ENCODE data around the gene RXRG. TPM values are rescaled to one million over a fixed set of nuclear protein-coding genes. Genes with fewer than 3 reads are reported as not detected.

RXRG gene
- total and polyA plus RNA-seq, 5 donors from 2014 or later: 0.08 TPM; not detected in 4

DNA sequence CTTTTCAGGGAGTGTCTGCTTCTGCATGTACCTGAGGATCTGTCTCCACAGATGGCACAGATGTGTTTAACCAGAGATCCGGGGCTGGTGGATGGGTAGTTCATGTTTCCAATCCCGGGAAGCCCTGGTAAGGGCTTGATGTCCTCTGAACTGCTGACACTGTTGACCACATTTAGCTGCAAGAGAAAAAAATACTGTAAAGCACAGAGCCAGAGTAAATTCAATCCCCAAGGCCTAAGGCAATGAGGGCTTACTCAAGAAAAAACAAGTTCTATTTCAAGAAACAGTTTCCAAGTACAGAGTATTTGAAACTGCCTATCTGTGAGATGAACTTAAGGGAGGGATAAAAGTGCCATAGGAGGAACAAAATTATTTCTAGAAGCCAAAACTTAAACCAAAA, 25.1 kb downstream of the RXRG start:
- H3K27ac ChIP-seq (ENCODE audit: insufficient read depth, low read length, poor library complexity, severe bottlenecking): no peak overlapping the region
- Mint-ChIP-seq H3K4me1 (peaks cover 5 to 17% (median 12%) of the 10 kb centered on the region in 4 donors), H3K4me3 (no peak overlapping the region), H3K9me3 (no peaks in the 10 kb centered on the region), H3K36me3 (no peaks in the 10 kb centered on the region), H3K27me3 (peaks cover 14% of the 10 kb centered on the region), H3K27ac (no peak overlapping the region)
- no peaks in the 10 kb centered on the region for H3K9me3 ChIP-seq (ENCODE audit: control insufficient read depth in 2 of 2, low read length in 2 of 2)
- no peaks in the 10 kb centered on the region for H3K36me3 ChIP-seq (ENCODE audit: control insufficient read depth, insufficient read depth, low read length)
- no peak for DNase-seq
- H3K4me3 ChIP-seq (ENCODE audit: low read depth, low read length): no peak overlapping the region
- peaks cover 13% of the 10 kb centered on the region for H3K4me1 ChIP-seq (ENCODE audit: control insufficient read depth, insufficient read depth, low read length, poor library complexity, severe bottlenecking)
- no peak for ATAC-seq (ENCODE audit: low read depth in 2 of 2)
- peaks cover 7% of the 10 kb centered on the region for H3K27me3 ChIP-seq (ENCODE audit: control insufficient read depth, insufficient read depth, low read length)

DNA sequence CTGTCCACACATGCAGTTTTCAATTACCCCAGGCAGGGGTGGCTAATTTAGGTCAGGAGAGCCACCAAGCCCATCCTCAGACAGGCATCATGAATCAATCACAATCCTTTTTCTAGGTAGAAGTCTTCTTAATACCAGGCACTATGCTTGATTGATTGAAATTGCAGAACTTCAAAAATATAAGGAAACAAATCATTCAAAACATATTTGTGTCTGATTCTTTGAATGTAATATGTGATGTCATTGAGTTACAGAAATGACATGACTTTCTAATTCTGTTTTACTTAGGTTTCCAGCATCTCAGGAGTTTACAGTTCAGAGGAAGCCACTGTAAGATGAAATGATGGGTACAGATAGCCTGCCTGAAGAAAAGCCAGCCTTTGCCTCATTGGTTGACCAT, 26.7 kb downstream of the RXRG start:
- ATAC-seq (ENCODE audit: low read depth in 2 of 2) (no peak), DNase-seq (no peak)
- peaks cover 21% of the 10 kb centered on the region for H3K27me3 Mint-ChIP-seq

DNA sequence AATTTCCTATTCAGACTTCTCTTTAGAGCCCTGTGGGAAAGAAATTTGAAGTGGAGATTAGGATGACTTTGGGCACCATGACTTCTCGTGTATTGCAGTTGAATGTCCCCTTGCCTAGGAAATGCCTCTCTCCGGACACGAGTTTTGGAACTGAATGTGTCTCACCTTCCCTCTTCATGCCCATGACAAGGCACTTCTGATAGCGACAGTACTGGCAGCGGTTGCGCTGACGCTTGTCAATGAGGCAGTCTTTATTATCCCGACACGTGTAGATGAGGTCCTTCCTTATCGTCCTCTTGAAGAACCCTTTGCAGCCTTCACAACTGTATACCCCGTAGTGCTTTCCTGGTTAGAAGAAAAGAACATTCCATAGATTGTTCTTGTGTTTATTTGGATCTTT, 28.1 kb downstream of the RXRG start:
- peaks cover 26% of the 10 kb centered on the region for H3K27me3 ChIP-seq (ENCODE audit: control insufficient read depth, insufficient read depth, low read length)
- H3K4me1 ChIP-seq (ENCODE audit: control insufficient read depth, insufficient read depth, low read length, poor library complexity, severe bottlenecking): no peaks in the 10 kb centered on the region
- Mint-ChIP-seq H3K27ac (no peak overlapping the region), H3K4me1 (no peaks in the 10 kb centered on the region), H3K36me3 (no peaks in the 10 kb centered on the region), H3K4me3 (no peak overlapping the region), H3K27me3 (peaks cover 21% of the 10 kb centered on the region), H3K9me3 (peaks cover 0 to 1% (median 0%) of the 10 kb centered on the region in 7 donors)
- H3K4me3 ChIP-seq (ENCODE audit: low read depth, low read length): no peak overlapping the region
- ATAC-seq (ENCODE audit: low read depth in 2 of 2) (no peak), DNase-seq (no peak)
- H3K9me3 ChIP-seq (ENCODE audit: control insufficient read depth in 2 of 2, low read length in 2 of 2): no peaks in the 10 kb centered on the region
- no peak overlapping the region for H3K27ac ChIP-seq (ENCODE audit: insufficient read depth, low read length, poor library complexity, severe bottlenecking)
- H3K36me3 ChIP-seq (ENCODE audit: control insufficient read depth, insufficient read depth, low read length): no peaks in the 10 kb centered on the region

More for the DNA sequence above, 26.7 kb downstream of the RXRG start:
- Histone ChIP-seq H3K27me3 (ENCODE audit: control insufficient read depth, insufficient read depth, low read length) (peaks cover 19% of the 10 kb centered on the region), H3K27ac (ENCODE audit: insufficient read depth, low read length, poor library complexity, severe bottlenecking) (no peak overlapping the region), H3K4me3 (ENCODE audit: low read depth, low read length) (no peak overlapping the region), H3K36me3 (ENCODE audit: control insufficient read depth, insufficient read depth, low read length) (no peaks in the 10 kb centered on the region), H3K4me1 (ENCODE audit: control insufficient read depth, insufficient read depth, low read length, poor library complexity, severe bottlenecking) (no peaks in the 10 kb centered on the region), H3K9me3 (ENCODE audit: control insufficient read depth in 2 of 2, low read length in 2 of 2) (no peaks in the 10 kb centered on the region)
- H3K9me3 Mint-ChIP-seq: no peaks in the 10 kb centered on the region
- no peaks in the 10 kb centered on the region for H3K36me3 Mint-ChIP-seq
- no peak overlapping the region for H3K27ac Mint-ChIP-seq
- peaks cover 0 to 3% (median 0%) of the 10 kb centered on the region in 4 donors for H3K4me1 Mint-ChIP-seq
- no peak overlapping the region for H3K4me3 Mint-ChIP-seq

DNA sequence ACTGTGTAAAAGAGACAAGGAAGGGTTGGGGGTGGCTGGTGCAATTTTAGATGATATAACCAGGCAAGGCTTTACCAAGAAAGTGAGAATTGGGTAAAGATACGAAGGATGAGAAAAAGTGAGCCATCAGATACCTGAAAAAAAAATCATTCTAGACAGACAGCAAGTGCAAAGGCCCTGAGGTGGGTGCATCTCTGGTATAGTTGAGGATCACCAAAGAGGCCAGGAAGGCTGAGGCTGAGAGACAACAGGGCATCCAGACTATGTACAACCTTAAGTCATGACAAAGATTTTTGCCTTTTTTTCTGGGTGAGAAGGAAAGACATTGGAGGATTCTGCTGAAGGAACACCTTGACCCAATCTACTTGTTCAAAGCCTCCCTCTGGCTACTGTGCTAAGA, 29.9 kb downstream of the RXRG start:
- Mint-ChIP-seq H3K9me3 (peaks cover 0 to 1% (median 0%) of the 10 kb centered on the region in 7 donors), H3K36me3 (no peaks in the 10 kb centered on the region), H3K4me3 (no peak overlapping the region), H3K27ac (no peak overlapping the region), H3K4me1 (no peaks in the 10 kb centered on the region), H3K27me3 (peaks cover 21% of the 10 kb centered on the region)
- H3K27ac ChIP-seq (ENCODE audit: insufficient read depth, low read length, poor library complexity, severe bottlenecking): no peak overlapping the region
- no peaks in the 10 kb centered on the region for H3K36me3 ChIP-seq (ENCODE audit: control insufficient read depth, insufficient read depth, low read length)
- H3K27me3 ChIP-seq (ENCODE audit: control insufficient read depth, insufficient read depth, low read length): peaks cover 35% of the 10 kb centered on the region
- no peaks in the 10 kb centered on the region for H3K4me1 ChIP-seq (ENCODE audit: control insufficient read depth, insufficient read depth, low read length, poor library complexity, severe bottlenecking)
- H3K4me3 ChIP-seq (ENCODE audit: low read depth, low read length): no peak overlapping the region
- no peaks in the 10 kb centered on the region for H3K9me3 ChIP-seq (ENCODE audit: control insufficient read depth in 2 of 2, low read length in 2 of 2)
- DNase-seq: no peak
- no peak for ATAC-seq (ENCODE audit: low read depth in 2 of 2)

DNA sequence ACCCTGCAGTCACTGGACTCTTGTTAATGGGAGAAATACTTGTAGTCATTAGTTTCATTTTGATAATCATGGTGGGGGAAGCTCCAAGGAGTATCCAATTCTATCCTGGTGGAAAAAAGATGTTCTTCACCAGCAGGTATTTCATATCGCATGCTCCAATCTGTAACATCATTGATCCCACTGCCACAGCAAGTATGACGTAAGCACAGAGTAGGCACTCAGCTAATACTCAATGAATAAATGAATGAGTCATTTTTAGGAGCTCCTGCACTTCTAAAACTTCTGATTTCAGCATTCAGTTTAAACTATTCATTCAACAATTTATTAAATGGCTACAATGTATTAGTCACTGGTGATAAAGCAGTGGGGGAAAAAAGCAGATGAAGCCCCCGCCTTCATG, 30.3 kb downstream of the RXRG start:
- Mint-ChIP-seq H3K27me3 (peaks cover 21% of the 10 kb centered on the region), H3K4me1 (no peaks in the 10 kb centered on the region), H3K36me3 (no peaks in the 10 kb centered on the region), H3K9me3 (peaks cover 0 to 1% (median 0%) of the 10 kb centered on the region in 7 donors), H3K4me3 (no peak overlapping the region), H3K27ac (no peak overlapping the region)
- Histone ChIP-seq H3K27ac (ENCODE audit: insufficient read depth, low read length, poor library complexity, severe bottlenecking) (no peak overlapping the region), H3K36me3 (ENCODE audit: control insufficient read depth, insufficient read depth, low read length) (no peaks in the 10 kb centered on the region), H3K4me1 (ENCODE audit: control insufficient read depth, insufficient read depth, low read length, poor library complexity, severe bottlenecking) (no peaks in the 10 kb centered on the region), H3K9me3 (ENCODE audit: control insufficient read depth in 2 of 2, low read length in 2 of 2) (no peaks in the 10 kb centered on the region), H3K4me3 (ENCODE audit: low read depth, low read length) (no peak overlapping the region), H3K27me3 (ENCODE audit: control insufficient read depth, insufficient read depth, low read length) (peaks cover 38% of the 10 kb centered on the region)
- DNase-seq (no peak), ATAC-seq (ENCODE audit: low read depth in 2 of 2) (no peak)

DNA sequence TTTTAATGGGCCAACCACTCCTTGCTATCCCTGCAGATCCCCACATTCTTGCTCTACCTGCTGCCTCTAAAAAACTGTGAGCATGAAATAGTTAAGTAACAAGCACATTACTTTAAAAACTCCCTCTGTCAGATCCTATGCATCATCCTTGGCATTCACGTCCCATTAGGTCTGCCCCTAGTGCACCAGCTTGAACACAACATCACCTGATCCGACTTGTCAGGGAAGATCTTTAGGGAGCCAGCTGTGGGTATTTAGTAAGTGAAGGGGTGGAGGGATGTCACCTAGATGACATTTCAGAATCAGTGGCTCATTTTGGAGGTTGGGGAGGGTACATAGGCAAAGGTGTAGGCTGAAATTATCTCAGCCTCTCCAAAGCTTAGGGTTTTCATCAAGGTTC, 33.5 kb downstream of the RXRG start:
- no peak for DNase-seq
- Histone ChIP-seq H3K4me3 (ENCODE audit: low read depth, low read length) (no peak overlapping the region), H3K9me3 (ENCODE audit: control insufficient read depth in 2 of 2, low read length in 2 of 2) (no peaks in the 10 kb centered on the region), H3K4me1 (ENCODE audit: control insufficient read depth, insufficient read depth, low read length, poor library complexity, severe bottlenecking) (no peaks in the 10 kb centered on the region), H3K27ac (ENCODE audit: insufficient read depth, low read length, poor library complexity, severe bottlenecking) (no peak overlapping the region), H3K27me3 (ENCODE audit: control insufficient read depth, insufficient read depth, low read length) (peaks cover 40% of the 10 kb centered on the region), H3K36me3 (ENCODE audit: control insufficient read depth, insufficient read depth, low read length) (no peaks in the 10 kb centered on the region)
- no peaks in the 10 kb centered on the region for H3K4me1 Mint-ChIP-seq
- H3K9me3 Mint-ChIP-seq: peaks cover 0 to 2% (median 0%) of the 10 kb centered on the region in 7 donors
- no peaks in the 10 kb centered on the region for H3K36me3 Mint-ChIP-seq
- no peak overlapping the region for H3K27ac Mint-ChIP-seq
- H3K27me3 Mint-ChIP-seq: peaks cover 26% of the 10 kb centered on the region
- H3K4me3 Mint-ChIP-seq: no peak overlapping the region
- ATAC-seq (ENCODE audit: low read depth in 2 of 2): no peak

DNA sequence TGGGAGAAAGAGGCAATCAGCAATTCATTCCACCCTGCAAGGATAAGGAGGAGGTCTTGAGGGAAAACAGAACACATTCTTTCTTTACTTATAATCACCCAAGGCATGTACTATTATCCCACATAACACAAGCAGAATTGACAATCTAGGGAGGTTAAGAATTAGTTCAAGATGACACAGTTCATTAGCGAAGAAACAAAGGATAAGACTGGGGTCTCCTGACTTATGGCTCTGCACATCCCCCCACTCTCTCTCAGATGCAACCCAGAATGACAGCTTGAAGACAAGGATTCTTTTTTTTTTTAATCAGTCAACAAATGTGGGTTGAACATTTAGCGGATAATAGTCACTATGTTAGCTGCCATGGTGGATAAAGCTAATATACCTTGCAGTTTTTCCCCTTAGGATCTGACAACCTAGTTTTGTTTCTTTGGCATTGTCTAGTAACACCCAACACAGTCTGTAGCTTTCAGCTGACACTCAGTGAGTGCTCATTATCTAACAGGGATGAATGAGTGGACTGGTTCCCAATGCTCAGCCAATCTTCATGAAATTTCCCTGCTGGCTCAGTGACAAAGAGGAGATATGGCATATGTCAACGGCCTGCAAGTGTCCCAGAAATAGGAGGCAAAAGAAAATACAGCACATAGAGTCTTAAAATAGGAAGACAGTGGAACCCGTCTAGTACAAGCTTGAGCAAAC, 35.1 kb downstream of the RXRG start:
- Histone ChIP-seq H3K9me3 (ENCODE audit: control insufficient read depth in 2 of 2, low read length in 2 of 2) (no peaks in the 10 kb centered on the region), H3K4me1 (ENCODE audit: control insufficient read depth, insufficient read depth, low read length, poor library complexity, severe bottlenecking) (no peaks in the 10 kb centered on the region), H3K27ac (ENCODE audit: insufficient read depth, low read length, poor library complexity, severe bottlenecking) (no peak overlapping the region), H3K27me3 (ENCODE audit: control insufficient read depth, insufficient read depth, low read length) (peaks cover 40% of the 10 kb centered on the region), H3K36me3 (ENCODE audit: control insufficient read depth, insufficient read depth, low read length) (no peaks in the 10 kb centered on the region), H3K4me3 (ENCODE audit: low read depth, low read length) (no peak overlapping the region)
- peaks cover 20% of the 10 kb centered on the region for H3K27me3 Mint-ChIP-seq
- no peak overlapping the region for H3K4me3 Mint-ChIP-seq
- no peak for ATAC-seq (ENCODE audit: low read depth in 2 of 2)
- peaks cover 0 to 2% (median 0%) of the 10 kb centered on the region in 7 donors for H3K9me3 Mint-ChIP-seq
- no peaks in the 10 kb centered on the region for H3K4me1 Mint-ChIP-seq
- no peak overlapping the region for H3K27ac Mint-ChIP-seq
- H3K36me3 Mint-ChIP-seq: no peaks in the 10 kb centered on the region
- DNase-seq: no peak

DNA sequence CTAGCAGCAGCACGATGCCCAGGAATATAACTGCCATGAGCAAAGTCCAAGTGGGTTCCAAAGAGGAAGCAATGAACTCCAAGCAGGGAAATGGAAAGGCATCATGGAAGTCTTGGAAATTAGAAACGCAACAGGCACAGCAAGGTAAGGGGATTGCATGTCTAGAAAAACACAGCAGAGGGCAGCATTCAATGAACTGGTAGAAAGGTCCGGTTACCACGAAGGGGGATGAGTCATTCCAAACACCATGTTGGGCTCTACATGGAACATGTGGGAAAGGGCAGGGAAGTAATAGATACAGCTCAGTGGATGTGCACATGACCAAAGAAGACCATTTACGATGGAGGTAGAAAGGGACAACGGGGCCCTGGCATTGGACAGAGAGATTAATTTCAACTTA, 36.4 kb downstream of the RXRG start:
- no peaks in the 10 kb centered on the region for H3K4me1 ChIP-seq (ENCODE audit: control insufficient read depth, insufficient read depth, low read length, poor library complexity, severe bottlenecking)
- Mint-ChIP-seq H3K27me3 (peaks cover 18% of the 10 kb centered on the region), H3K36me3 (no peaks in the 10 kb centered on the region), H3K9me3 (peaks cover 0 to 2% (median 0%) of the 10 kb centered on the region in 7 donors), H3K4me3 (no peak overlapping the region), H3K4me1 (peaks cover 0 to 2% (median 0%) of the 10 kb centered on the region in 4 donors), H3K27ac (no peak overlapping the region)
- no peaks in the 10 kb centered on the region for H3K36me3 ChIP-seq (ENCODE audit: control insufficient read depth, insufficient read depth, low read length)
- H3K9me3 ChIP-seq (ENCODE audit: control insufficient read depth in 2 of 2, low read length in 2 of 2): no peaks in the 10 kb centered on the region
- peaks cover 32% of the 10 kb centered on the region for H3K27me3 ChIP-seq (ENCODE audit: control insufficient read depth, insufficient read depth, low read length)
- no peak overlapping the region for H3K27ac ChIP-seq (ENCODE audit: insufficient read depth, low read length, poor library complexity, severe bottlenecking)
- no peak overlapping the region for H3K4me3 ChIP-seq (ENCODE audit: low read depth, low read length)
- DNase-seq (no peak), ATAC-seq (ENCODE audit: low read depth in 2 of 2) (no peak)
